ENCODE results near the gene TXNRD2.

The TXNRD2 gene

DNA sequence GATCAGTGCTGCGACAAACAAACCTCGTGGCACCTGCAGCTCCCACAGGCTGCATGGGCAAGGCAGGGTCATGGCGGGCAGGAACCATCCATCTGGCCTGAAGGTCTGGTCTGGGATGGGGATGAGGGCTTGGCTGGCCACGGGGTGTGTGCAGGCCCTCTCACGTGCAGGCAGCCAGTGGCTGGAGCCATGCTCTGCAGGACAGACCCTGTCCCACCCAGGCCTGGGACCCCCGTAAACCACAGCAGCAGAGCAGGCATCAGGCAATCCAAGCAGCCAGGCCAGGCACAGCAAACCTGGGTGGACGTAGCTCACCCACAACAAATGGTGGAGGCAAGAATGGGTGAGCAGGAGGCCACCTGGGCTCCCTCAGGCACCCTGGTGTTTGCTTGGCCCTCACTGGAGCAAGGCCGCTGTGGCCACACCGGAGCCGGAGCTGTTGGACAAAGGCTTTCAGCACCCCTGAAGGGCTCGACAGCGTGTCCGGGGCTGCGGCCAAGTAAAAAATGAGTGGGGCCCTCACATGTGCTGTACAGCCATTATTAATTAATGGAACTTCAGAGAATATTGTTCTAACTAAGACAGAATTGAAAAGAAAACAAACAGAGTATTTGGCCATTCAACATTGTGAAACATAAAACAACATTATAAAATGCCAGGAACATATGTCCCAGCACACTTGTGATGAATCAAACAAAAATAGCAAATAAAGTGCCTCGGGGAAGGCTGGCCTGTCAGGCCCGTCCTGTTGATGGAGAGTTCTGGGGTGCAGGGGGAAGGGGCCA is 63.0 kb downstream of the TXNRD2 start:
- no peak for DNase-seq

DNA sequence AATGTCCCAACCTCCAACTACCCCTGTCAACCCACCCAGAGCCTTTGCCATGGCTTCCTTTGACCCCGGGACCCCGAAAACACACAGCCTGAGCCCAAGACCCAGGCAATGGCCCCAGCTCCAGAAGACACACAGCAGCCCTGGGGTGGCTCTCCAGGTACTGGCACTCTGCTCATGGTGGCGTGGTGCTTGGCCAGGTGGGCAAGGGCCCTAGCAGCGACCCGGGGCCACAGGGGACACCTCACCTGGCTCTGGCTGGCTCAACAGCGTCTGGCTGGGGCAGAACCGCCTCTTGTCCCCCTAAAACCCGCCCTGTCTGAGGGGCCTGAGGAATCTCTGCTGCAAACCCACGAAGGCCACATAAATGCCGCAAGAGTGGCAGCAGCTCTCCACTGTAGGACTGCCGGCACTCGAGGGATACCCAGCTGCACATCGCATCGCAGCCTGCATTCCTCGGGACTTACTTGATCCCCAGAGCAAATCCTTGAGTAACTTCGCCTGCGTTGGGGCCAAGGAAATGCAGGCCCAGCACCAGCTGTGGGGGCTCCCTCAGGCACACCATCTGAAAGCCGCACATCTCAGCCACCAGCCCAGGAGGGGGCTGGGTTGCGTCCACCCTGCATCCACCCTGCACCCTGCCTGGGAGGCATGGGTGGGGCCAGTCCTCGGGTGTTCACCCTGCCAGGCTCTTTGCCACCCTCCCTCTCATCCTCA is 63.8 kb downstream of the TXNRD2 start:
- DNase-seq, result no peak

GRCh38 chr22:19876941-19877625 is 64.5 kb downstream of the TXNRD2 start:
- no peak for DNase-seq

DNA sequence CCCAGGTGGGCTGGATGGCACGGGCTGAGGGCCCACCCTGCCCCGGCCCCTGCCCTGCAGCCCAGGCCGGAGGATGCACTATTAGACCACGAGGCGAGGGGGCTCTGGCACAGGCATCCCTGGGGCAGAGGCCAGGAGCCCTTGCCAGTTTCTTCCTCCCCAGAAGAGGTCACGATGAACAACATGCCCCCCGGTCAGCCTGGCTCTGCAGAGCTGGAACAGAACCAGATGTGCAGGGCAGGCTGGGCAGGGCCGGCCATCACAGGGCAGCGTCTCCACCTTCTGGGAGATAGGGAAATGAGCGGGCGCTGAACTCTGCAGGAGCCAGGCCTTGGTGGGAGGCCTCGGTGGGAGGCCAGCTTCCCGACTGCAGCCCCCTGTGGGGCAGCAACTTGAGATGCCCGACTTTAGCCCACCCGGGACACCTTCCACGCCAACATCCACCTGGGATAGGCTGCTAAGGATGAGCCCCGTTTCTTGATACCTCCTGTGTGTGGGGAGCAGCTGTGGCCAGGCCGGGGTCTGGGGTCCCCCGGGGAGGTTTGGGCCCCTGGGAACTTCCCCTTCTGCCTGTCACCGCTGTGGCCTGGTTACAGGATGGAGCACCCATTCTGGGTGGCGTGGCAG is 65.2 kb downstream of the TXNRD2 start:
- DNase-seq, result no peak

- DNase-seq, result no peak
These were observed 65.9 kb downstream of the TXNRD2 start for GRCh38 chr22:19875531-19876313.

DNA sequence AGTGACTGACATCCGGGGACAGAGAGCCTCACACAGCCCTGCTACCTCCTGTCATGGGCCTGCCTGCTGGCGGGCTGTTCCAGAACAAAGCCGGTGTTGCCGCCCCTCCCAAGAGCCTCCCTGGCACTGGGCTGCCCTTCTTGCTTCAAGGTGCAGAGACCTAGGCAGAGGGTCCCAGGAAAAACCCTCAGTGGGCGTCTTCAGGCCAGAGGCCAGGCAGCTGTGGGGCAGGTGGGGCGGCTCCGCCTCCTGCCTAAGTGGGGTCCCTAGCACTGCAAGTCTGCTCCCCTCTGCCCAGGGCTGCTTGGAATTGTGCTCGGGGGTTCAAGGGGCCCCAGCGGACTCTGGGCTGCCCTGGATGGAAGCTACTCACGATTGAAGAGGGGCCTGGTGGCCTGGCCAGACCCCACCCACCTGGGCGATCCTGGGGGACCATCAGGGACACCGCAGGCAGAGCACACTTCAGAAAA is 66.5 kb downstream of the TXNRD2 start:
- DNase-seq, result no peak

GRCh38 chr22:19874307-19875060 is 67.1 kb downstream of the TXNRD2 start:
- no peak for DNase-seq

- no peak for DNase-seq
These were observed 67.7 kb downstream of the TXNRD2 start for GRCh38 chr22:19873960-19874306.

GRCh38 chr22:19873138-19873959 is 68.3 kb downstream of the TXNRD2 start:
- DNase-seq, result no peak

DNA sequence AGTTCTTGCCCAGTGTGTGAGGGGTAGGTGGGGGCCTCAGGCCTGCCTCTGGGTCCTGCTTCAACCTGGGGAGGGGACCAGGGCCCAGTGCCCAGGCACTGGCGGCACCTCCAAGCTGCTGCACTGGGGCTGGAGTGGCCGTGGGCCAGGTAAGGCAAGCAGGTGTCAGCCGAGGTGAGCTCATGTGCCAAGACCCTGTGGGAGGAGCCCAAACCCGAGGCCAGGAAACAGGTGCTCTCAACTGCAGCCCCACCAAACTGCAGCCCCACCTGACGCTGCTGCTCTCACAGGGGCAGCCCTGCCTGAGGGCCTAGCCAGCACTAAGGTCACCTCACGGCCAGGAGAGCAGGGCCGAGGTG is 68.9 kb downstream of the TXNRD2 start:
- no peak for DNase-seq

- DNase-seq, result no peak
These were observed 69.5 kb downstream of the TXNRD2 start for GRCh38 chr22:19871845-19872778.

- no peak for DNase-seq
These were observed 70.4 kb downstream of the TXNRD2 start for GRCh38 chr22:19871023-19871844.

DNA sequence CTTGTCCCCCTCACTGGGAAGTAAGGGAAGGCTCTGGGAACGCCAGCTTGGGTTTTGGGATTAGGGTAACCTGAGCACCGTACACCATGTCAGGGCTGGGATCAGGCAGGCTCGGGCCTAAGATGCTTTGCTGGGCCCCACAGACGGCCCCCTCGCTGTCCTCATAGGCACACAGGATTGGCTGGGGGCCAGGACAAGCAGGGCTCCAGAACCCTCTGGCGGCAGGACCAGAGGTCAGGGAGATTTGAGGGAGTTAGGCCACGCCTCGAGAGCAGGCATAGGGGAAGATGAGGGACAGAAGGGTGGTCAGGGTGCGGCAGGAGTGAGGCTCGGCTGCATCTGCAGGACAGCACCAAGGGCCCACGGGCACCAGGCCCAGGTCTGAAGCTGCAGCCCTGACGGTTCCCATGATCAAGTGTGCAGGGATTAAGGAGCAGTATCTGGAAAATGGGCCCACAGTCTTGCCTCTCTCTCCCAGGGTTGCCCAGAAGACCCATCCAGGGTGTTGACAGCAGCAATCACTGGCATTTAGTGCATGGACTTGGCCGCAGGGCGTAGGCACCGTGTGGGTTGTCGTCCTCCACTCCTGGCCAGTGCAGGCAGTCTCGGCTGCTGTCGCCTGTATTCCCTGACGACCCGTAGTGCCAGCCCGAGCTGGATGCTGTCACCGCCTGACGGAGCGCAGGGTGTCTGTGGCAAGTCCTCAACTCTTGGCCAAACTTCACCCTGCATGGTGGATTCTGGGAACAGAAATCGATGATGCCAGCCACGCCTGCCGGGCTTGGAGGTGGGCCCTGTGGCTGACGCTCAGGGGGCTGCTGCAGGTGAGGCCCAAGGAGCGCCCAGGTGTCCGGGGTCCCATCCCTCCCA is 71.2 kb downstream of the TXNRD2 start:
- DNase-seq, result no peak

DNA sequence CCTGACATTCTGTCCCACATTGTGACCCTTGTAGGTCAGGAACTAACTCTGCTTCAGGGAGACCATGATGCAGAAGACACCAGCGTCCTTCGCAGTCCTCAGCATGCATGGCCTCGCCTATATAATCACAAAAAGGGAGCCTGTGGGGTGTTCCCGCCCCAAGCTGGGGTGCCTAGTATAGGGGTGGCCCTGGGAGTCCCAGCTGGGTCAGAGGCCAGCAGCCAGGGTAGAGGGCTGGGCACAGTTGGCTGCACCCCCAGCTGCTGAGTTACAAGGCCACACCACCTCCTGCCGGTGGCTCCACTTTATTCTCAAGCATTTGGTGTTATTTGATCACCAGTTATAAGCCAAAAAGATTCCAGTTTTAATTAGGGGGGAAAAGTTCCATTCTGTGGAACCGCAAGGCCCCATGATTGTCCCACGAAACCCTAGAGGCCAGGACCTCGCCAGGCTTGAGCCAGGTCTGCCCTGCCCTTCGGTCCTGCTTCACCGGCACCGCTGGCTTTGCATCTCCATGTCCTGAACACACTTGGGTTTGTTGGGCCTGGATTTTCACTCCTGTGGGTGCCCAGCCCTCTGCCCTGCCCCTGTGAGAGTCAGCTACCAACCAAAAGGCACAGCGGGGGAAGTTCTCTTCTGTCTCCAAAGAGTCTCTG is 72.0 kb downstream of the TXNRD2 start:
- no peak for DNase-seq

DNA sequence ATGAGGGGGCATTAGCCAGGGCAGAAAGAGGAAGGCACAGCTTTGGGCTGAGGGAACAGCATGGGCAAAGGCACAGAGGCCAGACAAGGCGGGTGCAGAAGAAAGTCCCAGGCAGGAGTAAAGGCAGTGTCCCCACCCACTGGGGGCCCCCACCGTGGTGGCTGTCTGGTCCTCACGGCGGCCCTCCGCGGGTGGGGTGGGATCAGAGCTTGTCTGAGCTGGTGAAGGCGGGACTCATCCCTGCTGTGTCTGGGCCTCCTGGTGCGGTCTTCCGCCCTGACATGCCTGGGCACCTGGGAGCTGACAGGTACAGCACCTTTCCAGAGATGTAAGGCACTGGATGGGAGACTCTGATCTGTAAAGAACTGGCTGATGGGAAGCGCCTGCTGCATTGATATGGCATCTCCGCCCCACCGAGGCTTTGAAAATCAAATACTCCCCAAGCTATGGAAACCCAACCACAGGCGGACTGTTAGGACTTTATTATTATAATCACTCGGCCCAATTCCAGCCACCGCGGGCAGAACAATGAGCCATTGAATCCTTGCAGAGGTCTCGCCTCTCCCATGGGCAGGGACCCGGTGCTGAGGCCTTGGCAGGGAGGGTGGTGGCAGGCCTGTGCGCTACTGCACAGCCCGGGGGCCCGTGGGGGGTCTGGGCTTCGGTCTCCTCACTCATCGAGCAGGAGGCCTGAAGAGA is 72.7 kb downstream of the TXNRD2 start:
- peak in 22 of 51 donors; percentile 11 to 66 (median 42) for DNase-seq

All from hypothalamus (tissue), 51 donors.